Kidney epithelial cell (primary cell): ENCODE results near the gene KSR2. TPM values are rescaled to one million over a fixed set of nuclear protein-coding genes. Genes with fewer than 3 reads are reported as not detected.

Source experiments
- DNase-seq: peaks from one replicate; pipeline ENCODE4 v3.0.0-alpha.2; 2010; ENCODE audit warnings: low read depth
- H3K27me3 ChIP-seq: 2 replicates; pipeline ENCODE4 v1.6.0; 2011; ENCODE audit warnings: low read length; ENCODE audit not compliant: control insufficient read depth, insufficient read depth
- H3K36me3 ChIP-seq: 2 replicates; pipeline ENCODE4 v1.5.1; 2011; ENCODE audit warnings: low read length; ENCODE audit not compliant: control insufficient read depth, insufficient read depth
- H3K4me3 ChIP-seq: 2 replicates; pipeline ENCODE4 v1.5.1; 2011; ENCODE audit warnings: low read depth, mild to moderate bottlenecking, control low read depth, low read length
- total RNA-seq: library from RNA; depleted of rRNA; stranded (reverse); fragments of >200 nt; gene quantifications from 2 replicates; pipeline ENCODE4 v1.2.3, GENCODE V29; 2015
- TF ChIP-seq, protein P1 (sequence below): IDR thresholded peaks from 2 replicates; pipeline ENCODE4 v1.5.1; 2011; ENCODE audit warnings: mild to moderate bottlenecking, moderate library complexity, low read length, control low read depth, inconsistent platforms; ENCODE audit not compliant: insufficient read depth, poor library complexity, severe bottlenecking

KSR2 gene
- total RNA-seq, 1 donor from 2014 or later: 0.29 TPM

DNA sequence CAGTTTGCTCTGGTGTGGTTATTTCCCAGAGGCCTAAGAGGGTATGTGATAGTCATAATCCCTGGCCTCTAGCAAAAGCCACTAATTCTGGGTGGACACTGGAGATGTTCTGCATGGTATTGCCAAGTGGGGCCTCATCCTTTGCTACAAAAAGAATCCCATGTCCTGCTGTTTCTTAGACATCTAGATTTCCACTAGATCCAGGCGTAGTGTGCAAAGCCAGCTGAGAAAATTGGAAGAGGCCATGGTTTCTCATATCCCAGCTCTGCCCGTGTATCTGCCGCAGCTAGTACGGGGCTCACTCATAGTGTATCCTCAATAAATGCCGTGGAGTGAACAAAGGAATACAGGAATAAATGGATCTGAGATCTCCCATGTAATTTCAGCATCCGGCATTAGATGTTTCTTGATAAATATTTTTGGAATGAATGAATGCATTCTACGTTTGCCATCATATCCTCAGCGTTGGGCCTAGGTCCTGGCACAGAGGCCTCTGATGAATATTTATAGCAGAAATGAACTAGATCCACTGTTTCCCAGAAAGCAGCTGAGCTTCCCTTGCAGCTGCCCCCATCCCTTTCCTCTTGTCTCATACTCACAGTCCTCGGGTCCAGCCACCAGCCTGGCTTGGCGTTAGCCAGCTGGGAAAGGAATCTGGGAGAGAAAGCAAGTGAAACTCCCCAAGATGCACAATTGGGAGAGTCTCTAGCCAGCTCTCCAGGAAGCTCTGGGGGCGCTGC is 531.1 kb downstream of the KSR2 start:
- TF ChIP-seq, protein P1, sequence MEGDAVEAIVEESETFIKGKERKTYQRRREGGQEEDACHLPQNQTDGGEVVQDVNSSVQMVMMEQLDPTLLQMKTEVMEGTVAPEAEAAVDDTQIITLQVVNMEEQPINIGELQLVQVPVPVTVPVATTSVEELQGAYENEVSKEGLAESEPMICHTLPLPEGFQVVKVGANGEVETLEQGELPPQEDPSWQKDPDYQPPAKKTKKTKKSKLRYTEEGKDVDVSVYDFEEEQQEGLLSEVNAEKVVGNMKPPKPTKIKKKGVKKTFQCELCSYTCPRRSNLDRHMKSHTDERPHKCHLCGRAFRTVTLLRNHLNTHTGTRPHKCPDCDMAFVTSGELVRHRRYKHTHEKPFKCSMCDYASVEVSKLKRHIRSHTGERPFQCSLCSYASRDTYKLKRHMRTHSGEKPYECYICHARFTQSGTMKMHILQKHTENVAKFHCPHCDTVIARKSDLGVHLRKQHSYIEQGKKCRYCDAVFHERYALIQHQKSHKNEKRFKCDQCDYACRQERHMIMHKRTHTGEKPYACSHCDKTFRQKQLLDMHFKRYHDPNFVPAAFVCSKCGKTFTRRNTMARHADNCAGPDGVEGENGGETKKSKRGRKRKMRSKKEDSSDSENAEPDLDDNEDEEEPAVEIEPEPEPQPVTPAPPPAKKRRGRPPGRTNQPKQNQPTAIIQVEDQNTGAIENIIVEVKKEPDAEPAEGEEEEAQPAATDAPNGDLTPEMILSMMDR: no peak
- no peak for DNase-seq
- Histone ChIP-seq H3K4me3 (no peak overlapping the region), H3K27me3 (peaks cover 11% of the 10 kb centered on the region), H3K36me3 (no peaks in the 10 kb centered on the region)

DNA sequence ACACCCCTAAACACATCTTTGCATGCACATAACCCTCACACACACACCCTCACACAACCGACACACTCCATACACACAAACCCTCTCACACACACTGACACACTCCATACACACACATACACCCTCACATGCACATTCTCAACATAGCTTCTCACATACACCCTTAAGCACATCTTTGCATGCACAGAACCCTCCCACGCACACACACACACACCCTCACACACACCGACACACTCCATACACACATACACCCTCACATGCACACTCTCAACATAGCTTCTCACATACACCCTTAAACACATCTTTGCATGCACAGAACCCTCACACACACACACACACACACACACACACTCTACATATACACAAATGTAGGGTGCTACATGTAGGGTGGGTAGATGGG is 534.9 kb downstream of the KSR2 start:
- DNase-seq: no peak

DNA sequence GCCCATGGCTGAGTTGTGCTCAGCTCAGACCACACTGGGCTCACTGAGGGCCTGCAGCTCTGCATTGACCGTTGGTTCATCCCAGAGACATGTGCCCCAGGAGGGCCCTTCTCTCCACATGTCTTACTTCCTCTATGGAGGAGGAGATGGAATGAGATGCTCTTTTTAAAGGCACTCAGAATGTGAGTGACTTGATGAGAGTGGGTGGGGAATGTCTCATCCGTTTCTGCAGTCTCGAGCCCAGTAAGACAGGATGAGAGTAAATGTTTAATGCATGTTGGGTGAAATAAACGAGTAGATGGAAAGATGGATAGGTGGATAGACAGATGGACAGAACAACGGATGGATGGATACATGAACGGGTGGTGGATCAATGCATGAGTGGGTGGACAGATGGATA is 538.5 kb downstream of the KSR2 start:
- TF ChIP-seq, protein P1: no peak
- Histone ChIP-seq H3K27me3 (no peaks in the 10 kb centered on the region), H3K4me3 (no peak overlapping the region), H3K36me3 (no peaks in the 10 kb centered on the region)
- no peak for DNase-seq

More for the DNA sequence above, 534.9 kb downstream of the KSR2 start:
- Histone ChIP-seq H3K36me3 (no peaks in the 10 kb centered on the region), H3K27me3 (peaks cover 2% of the 10 kb centered on the region), H3K4me3 (no peak overlapping the region)
- TF ChIP-seq, protein P1: no peak

DNA sequence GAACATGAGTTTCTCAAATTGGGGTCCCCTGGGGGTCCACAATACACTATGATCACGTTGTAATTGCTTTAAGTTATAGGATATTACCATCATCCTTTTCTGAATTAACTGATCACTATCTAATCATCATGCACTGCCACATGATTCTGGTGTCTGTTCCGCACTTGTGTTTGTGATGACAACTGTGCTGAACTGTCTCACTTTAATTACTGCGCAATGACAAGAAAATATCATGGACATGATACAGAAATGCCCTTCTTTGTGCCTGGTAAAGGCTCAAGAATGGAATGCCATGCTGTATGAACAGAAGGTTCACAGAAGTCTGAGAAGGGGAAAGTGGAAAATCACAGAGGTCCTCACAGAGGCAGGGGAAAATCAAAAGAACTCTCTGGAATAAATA is 541.6 kb downstream of the KSR2 start:
- no peaks in the 10 kb centered on the region for H3K27me3 ChIP-seq
- DNase-seq: no peak
- TF ChIP-seq, protein P1: no peak

DNA sequence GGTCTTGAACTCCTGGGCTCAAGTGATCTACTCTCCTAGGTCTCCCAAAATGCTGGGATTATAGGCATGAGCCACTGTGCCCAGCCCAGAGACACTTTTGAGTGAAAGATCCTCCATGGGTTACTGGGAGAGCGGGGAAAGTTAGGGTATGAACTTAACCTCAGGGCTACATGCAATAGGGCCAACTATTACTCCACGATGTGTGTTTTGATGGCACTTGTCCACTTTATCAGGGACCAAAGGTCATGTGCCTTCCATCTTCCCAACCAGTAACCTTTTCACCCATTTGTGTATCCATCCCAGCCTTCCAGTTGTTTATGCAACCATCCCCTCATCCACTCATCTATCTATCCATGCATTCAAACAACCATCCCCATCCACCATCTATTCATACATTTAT is 546.8 kb downstream of the KSR2 start:
- Histone ChIP-seq H3K36me3 (no peaks in the 10 kb centered on the region), H3K4me3 (no peak overlapping the region), H3K27me3 (no peaks in the 10 kb centered on the region)
- DNase-seq: no peak
- TF ChIP-seq, protein P1: no peak

More for the DNA sequence above, 541.6 kb downstream of the KSR2 start:
- no peak overlapping the region for H3K4me3 ChIP-seq
- no peaks in the 10 kb centered on the region for H3K36me3 ChIP-seq

DNA sequence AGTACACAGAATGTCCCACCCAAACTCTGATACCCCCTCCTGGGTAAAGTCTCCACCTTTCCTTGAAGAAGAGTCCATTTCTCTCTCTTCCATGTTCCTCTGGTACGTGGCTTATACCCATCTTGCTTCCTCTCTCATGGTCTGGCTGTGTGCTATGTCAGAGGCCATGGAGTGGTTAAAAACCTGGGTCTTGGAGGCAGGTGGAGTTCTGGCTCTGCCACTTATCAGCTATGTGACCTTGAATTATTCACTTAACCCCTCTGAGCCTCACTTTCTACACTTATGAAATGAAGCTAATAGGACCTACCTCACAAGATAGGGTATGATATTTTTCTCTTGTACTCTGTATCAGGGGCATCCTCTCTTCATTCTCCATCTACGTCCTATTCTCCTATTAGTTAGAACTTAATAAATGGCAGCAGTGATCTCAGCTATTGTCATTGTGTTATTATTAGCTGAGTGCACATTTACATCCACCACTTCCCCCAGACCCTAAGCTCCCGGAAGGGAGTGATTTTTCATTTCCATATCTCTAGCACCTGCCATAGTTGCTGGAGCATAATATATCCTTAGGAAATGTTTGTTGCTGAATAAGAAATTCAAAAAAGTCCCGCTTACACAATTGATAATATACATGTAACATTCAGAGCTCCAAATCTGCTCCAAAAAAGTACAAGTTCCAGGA is 547.6 kb downstream of the KSR2 start:
- no peak overlapping the region for H3K4me3 ChIP-seq
- TF ChIP-seq, protein P1: no peak
- H3K27me3 ChIP-seq: no peaks in the 10 kb centered on the region
- no peaks in the 10 kb centered on the region for H3K36me3 ChIP-seq
- DNase-seq: no peak
